ENCODE data around the gene GNG13.
A peak's percentile ranks its signal among the peaks of the same experiment; 100 is the strongest.

The GNG13 gene

GRCh38 chr16:814974-815373, 14.4 kb upstream of the GNG13 start:
- DNase-seq = no peak

GRCh38 chr16:813916-814412, 13.4 kb upstream of the GNG13 start:
- peak in 1 of 56 donors; percentile 14 for DNase-seq

- peak in 52 of 56 donors; percentile 6 to 84 (median 45) for DNase-seq
Observed at GRCh38 chr16:813204-813915, 12.8 kb upstream of the GNG13 start.

GRCh38 chr16:808085-808386, 7.5 kb upstream of the GNG13 start:
- no peak for DNase-seq

GRCh38 chr16:807347-808084, 7.0 kb upstream of the GNG13 start:
- DNase-seq = peak in 55 of 56 donors; percentile 20 to 94 (median 83)

GRCh38 chr16:805474-805873, 4.9 kb upstream of the GNG13 start:
- no peak for DNase-seq

- no peak for DNase-seq
Observed at GRCh38 chr16:804193-805048, 3.9 kb upstream of the GNG13 start.

- DNase-seq = no peak
Observed at GRCh38 chr16:803754-804080, 3.2 kb upstream of the GNG13 start.

GRCh38 chr16:802914-803753, 2.6 kb upstream of the GNG13 start:
- DNase-seq = no peak

GRCh38 chr16:802461-802860, 1.9 kb upstream of the GNG13 start:
- no peak for DNase-seq

GRCh38 chr16:801584-802363, 1.2 kb upstream of the GNG13 start:
- no peak for DNase-seq

- no peak for DNase-seq
Observed at GRCh38 chr16:800834-801511, 439 bp upstream of the GNG13 start.

- no peak for DNase-seq
Observed at GRCh38 chr16:799111-799947, 1.2 kb downstream of the GNG13 start.

GRCh38 chr16:798666-799065, 1.9 kb downstream of the GNG13 start:
- DNase-seq = no peak

- no peak for DNase-seq
Observed at GRCh38 chr16:797686-798085, 2.8 kb downstream of the GNG13 start.

GRCh38 chr16:797120-797420, 3.5 kb downstream of the GNG13 start:
- no peak for DNase-seq

GRCh38 chr16:796296-797119, 4.0 kb downstream of the GNG13 start:
- DNase-seq = no peak

GRCh38 chr16:795580-796229, 4.8 kb downstream of the GNG13 start:
- no peak for DNase-seq

Measured in nucleus accumbens (tissue), 56 donors.